ENCODE data around the gene BIRC3.

- TF ChIP-seq EZH2 (IDR thresholded peaks at IDR 0.05): no peak
- no peak for TF ChIP-seq POLR2AphosphoS5 (IDR thresholded peaks at IDR 0.05; ENCODE audit: borderline replicate concordance, low read depth, low read length)
- TF ChIP-seq FOXP2 (optimal IDR thresholded peaks at IDR 0.05; ENCODE audit: control extremely low read depth, extremely low read length, insufficient read depth): no peak
Observed at GRCh38 chr11:102361086-102362031, 44.1 kb downstream of the BIRC3 start.

Data from SK-N-MC (cell line).